Measurements from ENCODE around the gene ANO4.

Gene ANO4

DNA sequence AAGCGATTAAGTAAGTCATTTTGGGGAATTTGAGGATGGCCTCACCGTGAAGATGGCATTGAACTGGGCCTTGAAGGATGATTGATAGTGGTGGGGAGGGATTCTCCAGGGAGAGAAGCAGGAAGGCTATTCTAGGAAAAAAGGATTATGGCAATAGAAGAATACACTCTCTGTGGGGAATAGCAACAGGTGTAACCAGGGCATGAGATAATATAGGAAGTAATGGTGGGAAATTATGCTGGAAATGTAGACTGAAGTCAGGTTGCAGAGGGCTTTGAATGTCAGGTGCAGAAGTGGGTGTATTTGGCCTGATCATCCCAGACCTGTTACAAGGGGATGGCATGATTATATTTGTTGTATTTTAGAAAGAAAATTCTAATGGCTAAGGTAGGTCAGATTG lies 4.6 kb upstream of the ANO4 start:
- Histone ChIP-seq H3K4me2 (ENCODE audit: low read depth, low read length) (no peak overlapping the region), H3K79me2 (ENCODE audit: low read length) (no peaks in the 10 kb centered on the region), H3K9ac (ENCODE audit: low read length) (no peak overlapping the region), H3K27me3 (replicated peaks; ENCODE audit: insufficient read depth, low read length) (no peaks in the 10 kb centered on the region), H3K4me3 (ENCODE audit: low read length) (no peak overlapping the region), H3K4me1 (ENCODE audit: low read length) (peaks cover 8% of the 10 kb centered on the region), H3K36me3 (replicated peaks; ENCODE audit: insufficient read depth, low read length) (no peaks in the 10 kb centered on the region), H3K9me2 (replicated peaks; ENCODE audit: insufficient read depth, low read length) (no peaks in the 10 kb centered on the region), H4K20me1 (ENCODE audit: insufficient read depth, low read length) (no peaks in the 10 kb centered on the region), H2AFZ (ENCODE audit: low read length) (no peak overlapping the region), H3K9me3 (replicated peaks; ENCODE audit: insufficient read depth, low read length) (no peaks in the 10 kb centered on the region), H3F3A (ENCODE audit: insufficient read depth, low read length) (peaks cover 3% of the 10 kb centered on the region), H3K27ac (ENCODE audit: low read length) (no peak overlapping the region)
- TF ChIP-seq, protein P1, sequence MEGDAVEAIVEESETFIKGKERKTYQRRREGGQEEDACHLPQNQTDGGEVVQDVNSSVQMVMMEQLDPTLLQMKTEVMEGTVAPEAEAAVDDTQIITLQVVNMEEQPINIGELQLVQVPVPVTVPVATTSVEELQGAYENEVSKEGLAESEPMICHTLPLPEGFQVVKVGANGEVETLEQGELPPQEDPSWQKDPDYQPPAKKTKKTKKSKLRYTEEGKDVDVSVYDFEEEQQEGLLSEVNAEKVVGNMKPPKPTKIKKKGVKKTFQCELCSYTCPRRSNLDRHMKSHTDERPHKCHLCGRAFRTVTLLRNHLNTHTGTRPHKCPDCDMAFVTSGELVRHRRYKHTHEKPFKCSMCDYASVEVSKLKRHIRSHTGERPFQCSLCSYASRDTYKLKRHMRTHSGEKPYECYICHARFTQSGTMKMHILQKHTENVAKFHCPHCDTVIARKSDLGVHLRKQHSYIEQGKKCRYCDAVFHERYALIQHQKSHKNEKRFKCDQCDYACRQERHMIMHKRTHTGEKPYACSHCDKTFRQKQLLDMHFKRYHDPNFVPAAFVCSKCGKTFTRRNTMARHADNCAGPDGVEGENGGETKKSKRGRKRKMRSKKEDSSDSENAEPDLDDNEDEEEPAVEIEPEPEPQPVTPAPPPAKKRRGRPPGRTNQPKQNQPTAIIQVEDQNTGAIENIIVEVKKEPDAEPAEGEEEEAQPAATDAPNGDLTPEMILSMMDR (IDR thresholded peaks at IDR 0.05; ENCODE audit: low read length), result no peak
- TF ChIP-seq EZH2 (optimal IDR thresholded peaks at IDR 0.05; ENCODE audit: low read depth, low read length), result no peak
- TF ChIP-seq EZH2phosphoT487 (IDR thresholded peaks at IDR 0.05; ENCODE audit: low read length), result no peak
- DNase-seq, result no peak

DNA sequence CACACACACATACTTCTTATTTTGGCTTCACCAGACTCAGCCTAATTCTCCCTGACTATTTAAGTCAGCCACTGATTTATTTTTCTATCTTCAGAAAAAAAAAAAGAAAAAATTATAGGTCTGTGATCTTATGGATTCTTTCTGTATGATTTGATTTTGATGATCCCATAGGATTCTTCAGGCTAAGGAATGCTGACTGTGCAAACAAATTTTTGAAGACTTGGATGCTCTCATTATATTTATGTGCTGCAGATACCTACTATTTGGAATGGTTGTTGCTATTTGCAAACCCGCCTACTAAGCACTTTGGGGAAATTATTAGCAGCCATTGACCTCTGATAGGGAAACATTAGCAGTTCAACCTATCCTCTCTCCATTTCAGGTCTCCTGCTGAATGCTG lies 4.0 kb upstream of the ANO4 start:
- no peaks in the 10 kb centered on the region for H4K20me1 ChIP-seq (ENCODE audit: insufficient read depth, low read length)
- H3K27ac ChIP-seq (ENCODE audit: low read length), result no peak overlapping the region
- H3K4me1 ChIP-seq (ENCODE audit: low read length), result peaks cover 14% of the 10 kb centered on the region
- no peak overlapping the region for H3K4me3 ChIP-seq (ENCODE audit: low read length)
- no peak for TF ChIP-seq EZH2 (optimal IDR thresholded peaks at IDR 0.05; ENCODE audit: low read depth, low read length)
- TF ChIP-seq, protein P1 (IDR thresholded peaks at IDR 0.05; ENCODE audit: low read length), result no peak
- TF ChIP-seq EZH2phosphoT487 (IDR thresholded peaks at IDR 0.05; ENCODE audit: low read length), result no peak
- no peaks in the 10 kb centered on the region for H3K36me3 ChIP-seq (replicated peaks; ENCODE audit: insufficient read depth, low read length)
- no peaks in the 10 kb centered on the region for H3K9me3 ChIP-seq (replicated peaks; ENCODE audit: insufficient read depth, low read length)
- H3K4me2 ChIP-seq (ENCODE audit: low read depth, low read length), result no peak overlapping the region
- H3K27me3 ChIP-seq (replicated peaks; ENCODE audit: insufficient read depth, low read length), result no peaks in the 10 kb centered on the region
- peaks cover 8% of the 10 kb centered on the region for H3F3A ChIP-seq (ENCODE audit: insufficient read depth, low read length)
- H3K9me2 ChIP-seq (replicated peaks; ENCODE audit: insufficient read depth, low read length), result no peaks in the 10 kb centered on the region
- no peak overlapping the region for H3K9ac ChIP-seq (ENCODE audit: low read length)
- no peak overlapping the region for H2AFZ ChIP-seq (ENCODE audit: low read length)
- DNase-seq, result no peak
- H3K79me2 ChIP-seq (ENCODE audit: low read length), result no peaks in the 10 kb centered on the region

DNA sequence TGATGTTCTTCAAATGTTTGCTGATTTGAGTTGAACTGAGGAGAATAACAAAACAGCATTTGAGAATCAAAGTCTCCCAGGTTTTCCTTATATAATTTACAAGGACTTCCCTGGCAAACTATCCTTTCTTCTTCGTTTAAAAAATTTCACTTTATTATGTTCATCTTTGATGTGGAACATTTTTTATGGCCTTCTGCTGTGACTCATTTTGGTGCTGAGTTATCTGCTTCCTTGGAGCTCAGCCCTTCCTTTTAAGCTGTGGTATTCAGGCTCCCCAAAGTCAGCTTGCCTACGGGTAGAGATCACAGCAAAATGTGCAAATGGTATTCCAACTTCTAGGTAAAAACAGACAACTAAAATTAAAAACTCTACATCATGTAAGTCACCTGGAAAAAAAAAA lies 1.4 kb upstream of the ANO4 start:
- Histone ChIP-seq H3K4me3 (ENCODE audit: low read length) (no peak overlapping the region), H3K4me1 (ENCODE audit: low read length) (peaks cover 30% of the 10 kb centered on the region), H3K36me3 (replicated peaks; ENCODE audit: insufficient read depth, low read length) (no peaks in the 10 kb centered on the region), H2AFZ (ENCODE audit: low read length) (no peak overlapping the region), H3K4me2 (ENCODE audit: low read depth, low read length) (no peak overlapping the region), H4K20me1 (ENCODE audit: insufficient read depth, low read length) (no peaks in the 10 kb centered on the region), H3F3A (ENCODE audit: insufficient read depth, low read length) (peaks cover 16% of the 10 kb centered on the region), H3K9me3 (replicated peaks; ENCODE audit: insufficient read depth, low read length) (no peaks in the 10 kb centered on the region), H3K27ac (ENCODE audit: low read length) (no peak overlapping the region), H3K79me2 (ENCODE audit: low read length) (no peaks in the 10 kb centered on the region), H3K9ac (ENCODE audit: low read length) (no peak overlapping the region), H3K9me2 (replicated peaks; ENCODE audit: insufficient read depth, low read length) (no peaks in the 10 kb centered on the region), H3K27me3 (replicated peaks; ENCODE audit: insufficient read depth, low read length) (no peaks in the 10 kb centered on the region)
- no peak for DNase-seq
- TF ChIP-seq EZH2phosphoT487 (IDR thresholded peaks at IDR 0.05; ENCODE audit: low read length) (no peak), EZH2 (optimal IDR thresholded peaks at IDR 0.05; ENCODE audit: low read depth, low read length) (no peak)
- TF ChIP-seq, protein P1 (IDR thresholded peaks at IDR 0.05; ENCODE audit: low read length), result no peak
